Fibroblast of gingiva (primary cell): ENCODE measurements around the gene GDF10.

Experiments
- DNase-seq: peaks from one replicate; pipeline ENCODE4 v3.0.0-alpha.2; 2011; ENCODE audit warnings: low read depth

Gene GDF10

GRCh38 chr10:47294057-47294456, 5.9 kb upstream of the GDF10 start:
- no peak for DNase-seq

- DNase-seq = no peak
Observed at GRCh38 chr10:47294501-47294900, 5.5 kb upstream of the GDF10 start.

GRCh38 chr10:47295411-47295810, 4.6 kb upstream of the GDF10 start:
- DNase-seq = no peak

- no peak for DNase-seq
Observed at GRCh38 chr10:47296156-47296894, 3.7 kb upstream of the GDF10 start.

- no peak for DNase-seq
Observed at GRCh38 chr10:47296941-47297340, 3.1 kb upstream of the GDF10 start.

GRCh38 chr10:47297866-47298540, 2.0 kb upstream of the GDF10 start:
- no peak for DNase-seq

GRCh38 chr10:47298715-47299114, 1.3 kb upstream of the GDF10 start:
- DNase-seq = no peak

GRCh38 chr10:47300429-47300931, 483 bp downstream of the GDF10 start:
- DNase-seq = no peak

GRCh38 chr10:47301833-47302232, 1.8 kb downstream of the GDF10 start:
- no peak for DNase-seq

- no peak for DNase-seq
Observed at GRCh38 chr10:47303105-47303504, 3.1 kb downstream of the GDF10 start.

GRCh38 chr10:47303866-47304265, 3.9 kb downstream of the GDF10 start:
- no peak for DNase-seq

GRCh38 chr10:47305566-47305965, 5.6 kb downstream of the GDF10 start:
- DNase-seq = no peak

GRCh38 chr10:47306387-47307210, 6.6 kb downstream of the GDF10 start:
- no peak for DNase-seq

GRCh38 chr10:47307381-47307780, 7.4 kb downstream of the GDF10 start:
- no peak for DNase-seq

- no peak for DNase-seq
Observed at GRCh38 chr10:47308775-47309174, 8.8 kb downstream of the GDF10 start.

GRCh38 chr10:47309408-47310089, 9.6 kb downstream of the GDF10 start:
- DNase-seq = no peak

- DNase-seq = no peak
Observed at GRCh38 chr10:47310090-47310505, 10.1 kb downstream of the GDF10 start.

- DNase-seq = no peak
Observed at GRCh38 chr10:47311193-47311931, 11.4 kb downstream of the GDF10 start.

GRCh38 chr10:47311932-47312662, 12.1 kb downstream of the GDF10 start:
- peak; percentile 57 for DNase-seq

GRCh38 chr10:47312663-47312995, 12.6 kb downstream of the GDF10 start:
- no peak for DNase-seq
